Measurements from ENCODE around the gene SRSF10. TPM values are rescaled to one million over a fixed set of nuclear protein-coding genes. Genes with fewer than 3 reads are reported as not detected.
A peak's percentile ranks its signal among the peaks of the same experiment; 100 is the strongest.
"Not testable (repeated sequence)": the region's sequence is repeated elsewhere in the genome, so short reads cannot be mapped to it uniquely, and the experiment has no call there.

Gene SRSF10
- 100 to 1,000 TPM; 190 to 234 (median 213) TPM for polyA plus RNA-seq (ENCODE audit: insufficient read length in 4 of 4)

DNA sequence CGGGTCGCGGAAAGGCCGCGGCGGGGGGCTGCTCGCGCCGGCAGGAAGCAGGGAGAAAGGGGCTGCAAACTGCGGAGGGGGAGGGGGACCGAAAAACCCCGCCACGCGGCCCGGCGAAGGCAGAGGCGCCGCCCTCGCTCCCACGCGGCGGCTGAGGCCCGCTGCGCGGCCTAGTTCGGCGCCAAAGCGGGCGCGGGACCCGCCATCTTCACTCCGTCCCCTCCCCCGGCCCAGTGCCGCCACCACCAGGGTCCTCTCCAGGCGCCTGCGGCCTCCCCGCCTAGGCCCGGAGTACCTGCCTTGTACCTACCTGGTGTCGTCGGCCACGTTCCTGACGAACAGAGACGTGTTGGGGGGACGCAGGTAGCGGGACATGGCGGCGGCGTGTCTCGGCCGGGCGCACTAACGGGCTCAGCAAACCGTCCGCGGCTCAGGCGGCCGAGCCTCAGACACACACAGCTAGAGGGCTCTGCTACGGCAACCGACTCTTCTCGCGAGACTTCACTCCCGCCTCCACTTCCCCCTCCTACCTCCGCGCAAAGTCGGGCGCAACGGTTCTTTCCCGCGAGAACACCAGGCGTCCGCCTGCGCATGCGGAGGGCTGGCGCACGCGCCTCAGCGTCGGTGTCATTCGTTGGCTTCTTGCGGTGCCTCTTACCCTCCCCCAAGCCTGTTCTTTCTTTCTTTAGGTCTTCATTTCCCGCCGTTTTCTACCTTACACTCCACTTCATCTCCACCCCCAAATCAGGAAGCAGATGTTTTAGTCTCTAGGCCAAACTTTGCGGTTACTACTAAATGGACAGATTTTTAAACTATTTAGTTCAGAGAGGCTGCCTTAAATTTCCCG lies at the start of gene SRSF10:
TSS of gene SRSF10 (minus strand) at position 447 of the 847 bp plus-strand sequence. CDS start at position 375, 72 bp downstream.
- DNase-seq (ENCODE audit: low read depth in 4 of 4, low spot score in 3 of 4) = peak; percentile 97 to 99 (median 98)

DNA sequence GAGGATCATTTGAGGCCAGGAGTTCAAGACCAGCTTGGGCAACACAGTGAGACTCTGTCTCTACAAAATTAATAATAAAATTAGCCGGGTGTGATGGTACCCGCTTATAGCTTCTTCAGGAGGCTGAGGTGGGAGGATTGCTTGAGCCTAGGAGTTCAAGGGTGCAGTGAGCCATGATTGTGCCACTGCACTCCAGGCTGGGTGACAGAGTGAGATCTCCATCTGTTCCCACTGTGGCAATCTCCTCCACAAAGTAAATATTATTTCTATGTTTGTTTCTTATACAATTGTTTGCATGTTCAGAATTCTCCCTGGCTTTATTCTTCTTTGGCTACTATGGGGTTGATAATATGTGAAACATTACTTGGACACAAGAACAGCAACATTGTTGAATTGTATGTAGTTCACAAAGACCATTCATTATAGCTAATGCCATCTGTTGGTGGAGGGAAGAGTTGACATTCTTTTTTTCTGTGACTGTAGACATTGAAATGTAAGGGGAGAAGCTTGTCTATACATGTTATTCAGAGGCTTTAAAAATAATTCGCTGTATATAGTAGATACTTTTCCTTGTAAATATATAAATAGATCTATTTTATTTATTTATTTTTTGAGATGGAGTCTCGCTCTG lies 47.8 kb upstream of the SRSF10 start:
- no peak for DNase-seq (ENCODE audit: low read depth in 4 of 4, low spot score in 3 of 4)

DNA sequence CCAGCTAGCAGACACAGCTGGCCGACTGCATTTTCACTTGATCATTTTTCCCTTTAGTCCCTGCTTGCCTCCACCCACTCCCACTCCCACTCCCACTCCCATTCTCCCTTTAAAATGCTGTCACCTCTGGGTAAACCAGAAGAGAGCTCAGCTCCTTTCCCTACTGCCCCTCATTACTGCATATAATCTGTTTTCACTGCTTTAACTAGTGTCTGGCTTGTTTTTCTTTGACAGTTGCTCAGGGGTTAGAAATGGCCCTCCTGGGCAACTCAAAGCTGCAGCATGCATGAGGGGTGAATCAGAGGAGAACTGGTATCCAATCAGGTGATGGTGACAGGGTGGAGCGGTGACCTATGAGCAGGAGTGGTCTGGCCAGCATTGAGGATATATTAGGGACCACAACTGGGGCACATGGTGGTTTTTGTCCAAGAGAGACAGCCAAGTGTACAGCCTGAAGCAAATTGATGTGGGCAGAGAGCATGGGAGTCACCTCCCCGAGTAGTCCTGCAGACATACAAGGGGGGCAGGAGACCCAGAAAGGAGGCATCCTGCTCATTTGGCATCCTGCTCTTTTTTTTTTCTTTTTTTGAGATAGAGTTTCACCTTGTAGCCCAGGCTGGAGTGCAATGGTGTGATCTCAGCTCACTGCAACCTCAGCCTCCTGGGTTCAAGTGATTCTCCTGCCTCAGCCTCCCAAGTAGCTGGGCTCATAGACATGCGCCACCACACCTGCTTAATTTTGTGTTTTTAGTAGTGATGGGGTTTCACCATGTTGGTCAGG lies 42.6 kb upstream of the SRSF10 start:
- no peak for DNase-seq (ENCODE audit: low read depth in 4 of 4, low spot score in 3 of 4)

DNA sequence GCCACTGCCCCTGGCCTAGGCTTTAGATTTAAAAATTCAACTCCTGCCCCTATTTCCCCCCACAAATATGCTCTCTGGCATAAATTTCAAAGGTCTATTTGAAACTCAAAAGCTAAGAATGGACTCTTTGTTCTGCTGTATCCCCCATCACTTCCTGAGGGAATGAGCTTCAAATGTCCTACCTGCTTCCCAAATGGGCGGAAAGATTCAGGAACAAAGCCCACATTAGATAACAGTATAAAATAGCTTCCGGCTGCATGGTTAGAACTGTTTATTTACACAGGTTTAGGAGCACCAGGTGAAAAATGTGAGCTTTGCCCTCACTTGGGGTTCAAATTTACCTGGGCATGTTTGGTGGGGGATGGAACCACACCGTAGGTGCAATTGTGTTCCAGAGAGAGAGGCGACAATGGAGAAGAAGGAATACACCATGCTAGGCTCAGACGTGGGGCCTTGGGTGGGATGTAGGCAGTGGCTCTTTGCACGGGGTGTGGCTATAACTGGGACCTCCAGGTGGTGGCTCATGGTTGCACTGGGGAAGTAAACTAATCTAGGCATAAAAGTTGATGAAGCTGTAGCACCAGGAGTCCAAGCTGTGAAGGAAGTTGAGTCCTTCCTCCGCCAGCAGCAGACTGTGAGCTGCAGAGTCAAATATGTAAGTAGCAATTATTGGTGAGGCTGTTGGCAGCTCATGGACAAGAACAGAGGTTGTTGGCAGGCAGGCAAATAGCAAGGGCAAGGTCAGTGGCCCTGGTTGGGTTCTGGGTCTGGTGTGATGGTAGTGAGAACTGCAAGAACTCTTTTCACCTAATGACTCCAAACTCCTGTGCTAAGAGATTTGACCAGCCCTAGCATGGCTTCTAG lies 41.5 kb upstream of the SRSF10 start:
- no peak for DNase-seq (ENCODE audit: low read depth in 4 of 4, low spot score in 3 of 4)

DNA sequence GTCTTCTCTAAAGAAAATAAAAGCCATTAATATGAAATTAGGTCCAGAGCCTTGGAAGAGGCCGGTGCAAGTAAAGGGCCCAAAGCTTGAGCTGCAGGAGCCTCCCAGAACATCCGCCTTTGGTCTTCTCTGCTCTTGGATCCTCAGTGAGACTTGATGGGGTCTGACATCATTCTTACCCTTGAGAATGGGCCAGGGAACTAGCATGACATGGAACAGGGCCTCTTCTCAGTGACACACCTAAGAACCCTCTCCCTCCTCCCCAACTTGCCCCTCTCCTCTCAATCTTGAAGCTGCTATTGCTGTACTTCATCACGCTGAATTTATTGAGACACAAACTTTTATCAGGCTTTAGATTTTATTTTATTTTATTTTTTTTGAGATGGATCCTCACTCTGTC lies 40.3 kb upstream of the SRSF10 start:
- DNase-seq (ENCODE audit: low read depth in 4 of 4, low spot score in 3 of 4) = no peak

DNA sequence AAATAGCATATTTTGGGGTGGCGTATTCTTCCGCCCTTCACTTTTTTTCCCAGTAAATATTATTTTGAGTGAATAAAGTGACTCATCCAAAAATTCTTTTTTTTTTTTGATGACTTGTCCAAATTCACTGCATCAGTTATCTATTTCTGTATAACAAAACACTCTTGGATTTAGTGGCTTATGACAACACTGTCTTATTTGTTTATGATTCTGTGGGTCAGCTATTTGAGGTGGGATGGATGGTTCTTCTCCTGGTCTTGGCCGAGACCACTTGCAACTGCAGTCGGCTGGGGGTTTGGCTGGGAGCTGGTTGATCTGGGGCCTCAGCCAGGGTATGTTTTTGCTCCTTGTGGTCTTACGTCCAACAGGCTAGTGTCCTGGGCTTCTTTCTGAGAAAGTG lies 39.9 kb upstream of the SRSF10 start:
- DNase-seq (ENCODE audit: low read depth in 4 of 4, low spot score in 3 of 4) = no peak

DNA sequence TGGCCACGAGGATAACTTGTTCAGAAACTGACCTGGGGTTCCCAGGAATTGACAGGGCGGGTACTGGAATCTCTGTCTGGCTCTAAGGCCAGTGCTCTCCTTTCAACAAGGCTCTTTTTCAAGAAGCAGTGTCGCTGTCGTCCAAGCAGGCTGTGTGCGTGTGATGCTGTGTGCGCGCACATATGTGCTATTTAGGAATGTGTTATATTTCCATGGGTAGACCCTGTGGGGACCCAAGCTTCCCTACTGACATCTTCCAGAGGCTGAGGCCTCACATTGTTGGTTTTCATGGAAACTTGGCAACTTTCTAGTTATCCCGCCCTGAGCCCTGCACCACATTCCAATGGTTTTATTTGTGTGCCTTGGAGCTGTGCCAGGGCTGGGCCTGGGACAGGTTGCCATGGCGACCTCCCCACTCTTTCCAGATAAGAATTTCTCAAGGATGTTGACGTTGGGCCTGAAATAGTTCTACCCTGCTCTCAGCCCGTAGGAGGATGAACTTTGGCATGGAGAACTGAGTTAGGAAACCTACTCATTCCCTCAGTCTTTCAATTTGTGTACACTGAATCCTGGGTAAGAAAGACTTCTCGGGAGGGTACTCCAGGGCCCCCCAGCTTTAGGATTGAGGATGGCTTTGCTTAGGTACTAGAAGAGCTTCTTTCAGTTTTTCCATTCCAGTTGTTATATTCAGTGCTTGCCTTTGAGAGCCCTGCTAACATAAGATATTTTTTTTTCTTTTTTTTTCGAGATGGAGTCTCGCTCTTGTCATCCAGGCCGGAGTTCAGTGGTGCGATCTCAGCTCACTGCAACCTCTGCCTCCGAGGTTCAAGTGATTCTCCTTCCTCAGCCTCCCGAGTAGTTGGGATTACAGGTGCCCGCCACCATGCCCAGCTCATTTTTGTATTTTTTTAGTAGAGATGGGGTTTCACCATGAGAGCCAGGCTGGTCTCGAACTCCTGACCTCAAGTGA lies 38.8 kb upstream of the SRSF10 start:
- DNase-seq (ENCODE audit: low read depth in 4 of 4, low spot score in 3 of 4) = peak; percentile 90 to 97 (median 94)

DNA sequence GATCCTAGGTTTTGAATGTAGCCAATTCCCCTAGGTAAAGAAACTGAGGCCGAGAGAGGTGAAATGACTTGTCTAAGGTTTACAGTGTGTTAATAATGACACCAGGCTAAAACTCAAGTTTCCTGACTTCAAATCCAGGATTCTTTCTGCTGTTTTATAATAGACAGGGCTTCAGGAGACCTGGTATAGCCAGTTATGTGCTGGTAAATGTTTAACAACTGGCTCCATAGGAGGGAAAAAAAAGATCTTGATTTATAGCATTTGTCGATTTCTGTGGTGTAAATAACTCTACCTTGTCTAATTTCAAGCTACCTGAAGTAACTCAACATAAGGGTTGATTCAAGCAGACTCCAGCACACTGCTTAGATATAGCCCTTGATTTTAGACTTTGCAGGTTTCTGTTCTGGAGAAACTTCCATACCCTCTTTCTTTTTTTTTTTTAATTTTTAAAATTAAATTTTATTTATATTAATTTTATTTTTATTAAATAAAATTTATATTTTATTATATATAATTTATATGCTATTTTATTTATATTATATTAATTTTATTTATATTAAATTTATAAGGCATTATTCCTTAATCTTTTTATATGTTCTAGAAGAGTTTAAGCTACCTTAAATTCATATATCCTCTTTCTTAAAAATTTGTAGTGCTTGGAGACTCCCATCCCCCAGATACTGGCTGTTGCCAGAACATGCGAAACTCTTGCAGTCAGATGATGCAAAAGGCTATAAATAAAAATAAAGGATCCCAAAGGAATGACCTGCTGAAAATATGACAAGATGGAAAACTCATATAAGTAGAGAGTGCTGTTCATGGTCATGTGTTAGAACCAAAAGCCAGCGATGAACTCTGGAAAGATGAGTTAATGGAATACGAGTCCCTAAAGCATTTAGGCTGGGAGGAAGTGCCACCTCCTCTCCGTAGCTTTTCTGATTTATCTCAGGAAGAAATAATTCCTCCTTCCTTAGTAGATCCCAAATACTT lies 35.4 kb upstream of the SRSF10 start:
- DNase-seq (ENCODE audit: low read depth in 4 of 4, low spot score in 3 of 4) = no peak

DNA sequence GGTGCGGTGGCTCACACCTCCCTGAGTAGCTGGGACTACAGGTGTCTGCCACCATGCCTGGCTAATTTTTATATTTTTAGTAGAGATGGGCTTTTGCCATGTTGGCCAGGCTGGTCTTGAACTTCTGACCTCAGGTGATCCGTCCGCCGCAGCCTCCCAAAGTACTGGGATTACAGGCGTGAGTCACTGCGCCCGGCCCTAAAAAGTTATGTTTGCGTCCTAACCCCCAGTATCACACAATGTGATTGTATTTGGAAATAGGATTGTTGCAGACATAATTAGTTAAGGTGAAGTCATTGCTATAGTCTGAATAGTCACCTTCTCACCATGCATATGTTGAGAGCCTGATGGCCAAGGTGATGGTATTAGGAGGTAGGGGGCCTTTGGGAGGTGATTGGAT lies 32.8 kb upstream of the SRSF10 start:
- not testable (repeated sequence) for DNase-seq (ENCODE audit: low read depth in 4 of 4, low spot score in 3 of 4)

DNA sequence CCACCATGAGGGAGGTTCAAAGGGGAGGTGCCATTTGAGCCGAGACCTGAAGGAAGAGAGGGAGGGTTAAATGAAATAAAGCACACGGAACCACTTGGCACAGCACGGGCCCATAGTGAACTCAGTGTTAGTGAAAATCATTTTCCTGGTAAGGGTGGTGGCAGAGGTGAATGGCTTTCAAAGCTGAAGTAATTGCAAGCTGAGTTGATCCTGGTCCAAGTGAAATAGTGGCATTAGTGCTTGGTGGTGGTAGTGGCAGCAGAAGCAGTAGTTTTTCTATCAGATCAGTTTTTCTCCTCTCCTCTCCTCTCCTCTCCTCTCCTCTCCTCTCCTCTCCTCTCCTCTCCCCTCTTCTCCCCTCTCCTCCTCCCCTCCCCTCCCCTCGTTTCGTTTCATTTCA lies 30.5 kb upstream of the SRSF10 start:
- no peak for DNase-seq (ENCODE audit: low read depth in 4 of 4, low spot score in 3 of 4)

DNA sequence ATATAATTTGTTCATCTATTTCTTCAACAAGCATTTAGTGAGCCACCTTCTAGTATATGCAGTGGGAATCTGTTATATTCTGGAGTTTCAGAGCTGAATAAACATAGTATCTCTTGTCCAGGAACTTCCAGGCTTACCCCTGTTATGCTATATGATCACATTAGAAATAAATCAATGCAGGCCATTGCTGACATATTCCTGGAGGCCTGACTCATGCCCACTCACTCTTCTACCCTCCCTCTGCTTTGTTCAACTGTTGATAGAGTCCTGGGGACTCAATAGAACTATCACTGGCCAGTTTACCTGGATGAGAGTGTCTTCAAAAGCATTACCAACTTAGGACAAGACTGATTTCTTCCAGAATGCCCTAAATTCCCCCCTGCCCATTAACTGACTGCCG lies 29.3 kb upstream of the SRSF10 start:
- no peak for DNase-seq (ENCODE audit: low read depth in 4 of 4, low spot score in 3 of 4)

DNA sequence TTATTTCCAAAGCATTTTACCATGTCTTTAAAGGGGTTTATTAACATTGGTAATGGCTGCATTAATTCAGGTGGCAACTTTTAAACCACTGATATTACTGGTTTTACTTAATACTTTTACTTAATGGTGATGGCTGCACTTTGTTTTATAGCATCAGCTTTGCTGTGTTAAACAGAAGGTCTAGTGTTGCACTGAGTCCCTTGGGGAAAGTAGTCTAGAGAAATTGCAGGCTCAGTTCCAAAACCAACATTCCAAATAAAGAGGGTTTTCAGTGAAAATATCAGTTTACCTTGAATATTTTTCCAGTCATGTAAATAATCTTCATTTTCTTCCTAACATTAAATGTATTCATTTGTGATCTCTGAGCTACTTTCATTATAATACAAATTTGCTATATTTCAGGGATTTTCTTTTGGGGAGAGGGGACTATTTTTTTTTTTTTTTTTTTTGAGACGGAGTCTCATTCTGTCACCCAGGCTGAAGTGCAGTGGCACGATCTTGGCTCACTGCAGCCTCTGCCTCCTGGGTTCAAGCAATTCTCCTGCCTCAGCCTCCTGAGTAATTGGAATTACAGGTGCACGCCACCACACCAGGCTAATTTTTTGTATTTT lies 28.6 kb upstream of the SRSF10 start:
- not testable (repeated sequence) for DNase-seq (ENCODE audit: low read depth in 4 of 4, low spot score in 3 of 4)

DNA sequence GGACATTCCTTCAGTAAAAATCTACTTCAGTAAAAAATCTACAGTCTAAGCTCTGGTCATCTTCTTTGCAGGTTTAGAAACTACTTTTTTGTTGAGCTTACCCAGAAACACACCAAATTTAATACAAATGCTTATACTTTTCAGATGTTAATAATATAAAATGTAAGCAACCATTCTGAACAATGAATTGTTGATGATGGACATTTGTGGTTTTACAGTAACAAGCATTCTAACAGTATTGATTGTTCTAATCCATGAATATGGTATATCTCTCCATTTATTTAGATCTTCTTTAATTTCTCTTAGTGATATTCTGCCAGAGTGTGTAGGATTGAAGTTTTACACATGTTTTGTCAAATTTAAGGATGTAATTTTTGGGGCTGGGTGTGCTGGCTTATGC lies 27.0 kb upstream of the SRSF10 start:
- no peak for DNase-seq (ENCODE audit: low read depth in 4 of 4, low spot score in 3 of 4)

DNA sequence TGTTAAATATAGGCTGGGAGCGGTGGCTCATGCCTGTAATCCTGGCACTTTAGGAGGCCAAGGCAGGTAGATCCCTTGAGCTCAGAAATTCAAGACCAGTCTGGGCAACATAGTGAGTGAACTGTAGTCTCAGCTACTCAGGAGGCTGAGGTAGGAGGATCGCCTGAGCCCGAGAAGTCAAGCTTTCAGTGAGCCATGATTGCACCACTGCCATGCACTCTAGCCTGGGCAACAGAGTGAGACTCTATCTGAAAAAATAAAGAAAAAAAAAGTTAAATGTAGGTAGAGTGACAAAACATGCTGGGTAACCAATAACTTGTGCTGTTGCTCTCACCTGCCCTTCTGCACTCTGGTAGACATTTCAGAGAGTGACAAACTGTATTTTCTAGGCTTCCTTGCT lies 25.0 kb upstream of the SRSF10 start:
- no peak for DNase-seq (ENCODE audit: low read depth in 4 of 4, low spot score in 3 of 4)

DNA sequence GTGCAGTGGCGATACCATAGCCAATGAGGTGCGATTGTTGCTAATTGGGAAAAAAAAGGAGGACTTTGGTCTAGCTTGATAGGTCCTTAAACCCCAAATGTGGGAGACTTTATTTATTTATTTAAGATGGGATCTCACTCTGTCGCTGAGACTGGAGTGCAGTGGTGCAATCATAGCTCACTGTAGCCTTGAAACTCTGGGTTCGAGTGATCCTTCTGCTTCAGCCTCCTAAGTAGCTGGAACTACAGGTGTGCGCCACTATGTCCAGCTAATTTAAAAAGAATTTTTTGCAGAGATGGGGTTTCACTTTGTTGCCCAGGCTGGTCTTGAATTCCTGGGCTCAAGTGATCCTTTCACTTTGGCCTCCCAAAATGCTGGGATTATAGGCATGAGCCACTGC lies 24.0 kb upstream of the SRSF10 start:
- DNase-seq (ENCODE audit: low read depth in 4 of 4, low spot score in 3 of 4) = no peak

DNA sequence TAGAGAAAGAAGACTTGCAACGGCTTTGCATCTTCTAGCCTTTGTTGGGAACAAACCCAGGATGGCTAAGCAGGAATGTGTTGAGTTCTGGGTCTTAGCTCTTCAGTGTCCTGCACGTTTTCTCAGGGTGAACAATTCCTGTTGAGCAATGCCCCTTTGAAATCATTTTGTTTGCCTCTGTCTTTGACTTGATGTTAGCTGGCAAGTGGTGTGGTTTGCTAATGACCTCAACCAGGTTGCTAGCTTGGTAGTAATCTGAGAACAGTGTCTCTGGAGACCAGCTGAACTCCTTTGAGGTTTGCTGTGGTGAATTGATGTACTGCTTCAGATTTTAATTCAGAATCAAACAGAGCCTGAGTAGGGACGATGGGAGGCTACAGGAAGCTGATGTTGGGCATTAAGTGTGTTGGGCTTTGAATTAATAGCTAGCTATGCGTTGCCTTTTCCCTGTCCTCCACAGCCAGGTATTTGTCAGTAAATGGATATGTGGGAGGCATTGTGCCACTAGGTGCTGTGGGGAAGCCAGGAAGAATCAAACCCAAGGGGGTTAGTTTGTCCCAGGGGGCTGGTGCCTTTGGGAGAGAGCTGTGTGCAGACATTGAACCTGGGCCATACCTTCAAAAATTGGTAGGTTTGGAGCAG lies 23.3 kb upstream of the SRSF10 start:
- DNase-seq (ENCODE audit: low read depth in 4 of 4, low spot score in 3 of 4) = no peak

DNA sequence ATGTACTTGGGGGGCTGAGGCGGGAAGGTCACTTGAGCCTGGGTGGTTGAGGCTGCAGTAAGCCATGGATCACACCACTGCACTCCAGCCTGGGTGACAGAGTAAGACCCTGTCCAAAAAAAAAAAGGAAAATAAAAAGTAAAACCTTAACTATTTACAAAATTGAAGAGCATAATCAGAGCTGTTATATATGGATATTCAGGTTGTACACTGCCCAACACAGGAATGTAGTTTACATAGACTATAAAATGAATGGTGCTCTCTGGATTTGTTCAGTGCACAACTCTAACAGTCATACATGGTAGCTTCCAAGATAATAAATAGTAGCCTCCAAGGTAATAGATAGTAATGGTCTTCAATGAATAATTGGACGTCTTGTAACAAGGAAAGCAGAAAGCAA lies 22.6 kb upstream of the SRSF10 start:
- no peak for DNase-seq (ENCODE audit: low read depth in 4 of 4, low spot score in 3 of 4)
